HG02870 (cell line): ENCODE data around the gene TJP1.
"Not testable (repeated sequence)": the region's sequence is repeated elsewhere in the genome, so short reads cannot be mapped to it uniquely, and the experiment has no call there.

Experiments
- ATAC-seq: cut with Tn5 transposase; IDR thresholded peaks from one replicate; pipeline ENCODE4 v1.9.1; 2021; ENCODE audit warnings: mild to moderate bottlenecking, moderate library complexity; ENCODE audit not compliant: unreplicated experiment

The TJP1 gene

GRCh38 chr15:29685156-29686078 is 136.9 kb downstream of the TJP1 start:
- no peak for ATAC-seq

DNA sequence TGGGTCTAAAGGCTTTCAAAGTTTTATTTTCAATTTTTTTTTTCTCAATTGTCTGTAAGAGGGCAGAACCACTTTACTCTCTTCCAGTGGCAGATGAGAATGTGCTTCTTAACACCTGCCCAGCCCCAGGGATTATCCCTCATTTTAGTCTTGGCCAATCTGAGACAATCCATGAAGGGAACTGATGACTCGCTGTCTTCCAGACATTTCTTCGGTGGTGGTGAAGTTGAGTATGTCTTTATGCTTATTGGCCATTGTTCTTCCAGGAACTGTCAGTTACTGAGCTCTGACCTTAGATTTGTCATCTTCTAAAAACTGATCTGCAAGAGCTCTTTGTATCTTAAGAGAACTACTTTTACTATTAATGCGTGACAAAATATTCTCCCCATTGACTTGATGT is 139.5 kb downstream of the TJP1 start:
- ATAC-seq = no peak

GRCh38 chr15:29682361-29682760 is 139.9 kb downstream of the TJP1 start:
- ATAC-seq = no peak

DNA sequence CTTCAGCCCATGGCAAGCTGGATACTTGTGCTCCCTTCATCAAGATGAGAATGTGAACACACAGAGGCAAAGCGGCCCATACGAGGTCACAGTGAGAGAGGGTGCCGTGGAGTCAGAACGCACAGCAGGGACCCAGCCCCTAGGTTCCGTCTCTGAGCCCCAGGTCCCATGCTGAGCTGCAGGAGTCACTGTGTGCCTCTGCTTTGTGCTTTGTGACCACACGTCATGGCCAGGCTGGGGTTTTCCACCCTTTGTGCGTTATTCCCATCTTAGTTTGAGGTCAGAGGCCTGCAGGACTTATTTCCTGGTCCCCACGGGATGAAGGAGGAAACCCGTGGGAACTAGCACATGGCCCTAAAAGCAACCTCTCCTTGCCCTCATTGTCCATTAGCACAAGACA is 140.3 kb downstream of the TJP1 start:
- no peak for ATAC-seq

DNA sequence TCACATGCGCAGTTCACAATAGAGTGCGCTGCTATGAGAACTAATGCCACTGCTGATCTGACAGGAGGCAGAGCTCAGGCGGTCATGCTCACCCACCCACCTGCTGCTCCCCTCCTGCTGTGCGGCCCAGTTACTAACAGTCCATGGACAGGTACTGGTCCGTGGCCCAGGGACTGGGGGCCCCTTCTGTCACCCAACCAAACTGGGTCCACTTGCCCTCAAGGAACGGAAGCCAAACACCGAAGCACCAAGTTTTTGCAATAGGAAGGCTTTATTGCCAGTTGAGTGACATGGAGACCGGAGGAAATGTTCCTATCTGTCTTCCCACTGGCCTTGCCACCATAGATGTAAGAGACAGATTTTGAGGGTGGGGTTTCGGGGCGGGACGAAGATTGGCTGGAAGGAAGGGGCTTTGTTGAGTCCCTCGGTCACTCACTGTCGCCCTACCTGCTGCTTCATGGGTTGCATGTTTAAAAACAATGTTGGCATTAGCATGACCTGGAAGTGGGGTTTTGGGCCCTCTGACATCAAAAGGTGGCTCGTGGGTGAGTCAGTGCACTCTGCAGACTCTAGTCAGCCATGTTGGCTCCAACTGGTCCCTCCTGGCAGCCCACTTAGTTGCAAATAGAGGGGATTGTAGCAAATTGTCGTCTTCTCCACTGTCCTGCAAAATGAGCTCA is 141.0 kb downstream of the TJP1 start:
- no peak for ATAC-seq

DNA sequence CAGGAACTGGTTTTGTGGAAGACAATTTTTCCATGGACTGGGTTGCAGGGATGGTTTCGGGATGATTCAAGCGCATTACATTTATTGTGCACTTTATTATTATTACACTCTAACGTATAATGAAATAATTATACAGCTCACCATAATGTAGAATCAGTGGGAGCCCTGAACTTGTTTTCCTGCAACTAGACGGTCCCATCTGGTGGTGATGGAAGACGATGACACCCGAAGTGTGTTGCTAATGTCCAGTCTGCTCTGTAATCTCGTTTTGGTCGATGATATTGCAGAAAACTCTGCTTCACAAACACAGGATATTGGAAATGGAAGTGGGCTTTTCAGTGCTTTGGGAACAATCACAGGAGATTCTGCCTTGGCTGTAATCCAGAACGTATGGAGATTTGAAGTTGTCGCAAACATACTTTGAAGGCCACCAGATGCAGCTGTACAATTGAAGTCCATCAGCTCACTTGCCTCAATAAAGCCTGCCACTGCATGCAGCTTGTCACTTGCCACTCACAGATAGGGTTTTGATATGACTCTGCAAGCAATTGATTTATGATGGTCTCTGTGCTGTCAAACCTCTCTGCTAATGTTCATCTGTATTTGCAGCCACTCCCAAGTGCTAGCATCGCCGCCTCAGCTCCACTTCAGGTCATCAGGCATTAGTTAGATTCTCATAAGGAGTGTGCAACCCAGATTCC is 141.7 kb downstream of the TJP1 start:
- no peak for ATAC-seq

GRCh38 chr15:29678504-29679034 is 143.7 kb downstream of the TJP1 start:
- ATAC-seq = no peak

- ATAC-seq = no peak
Measured at GRCh38 chr15:29677871-29678461, 144.3 kb downstream of the TJP1 start.

DNA sequence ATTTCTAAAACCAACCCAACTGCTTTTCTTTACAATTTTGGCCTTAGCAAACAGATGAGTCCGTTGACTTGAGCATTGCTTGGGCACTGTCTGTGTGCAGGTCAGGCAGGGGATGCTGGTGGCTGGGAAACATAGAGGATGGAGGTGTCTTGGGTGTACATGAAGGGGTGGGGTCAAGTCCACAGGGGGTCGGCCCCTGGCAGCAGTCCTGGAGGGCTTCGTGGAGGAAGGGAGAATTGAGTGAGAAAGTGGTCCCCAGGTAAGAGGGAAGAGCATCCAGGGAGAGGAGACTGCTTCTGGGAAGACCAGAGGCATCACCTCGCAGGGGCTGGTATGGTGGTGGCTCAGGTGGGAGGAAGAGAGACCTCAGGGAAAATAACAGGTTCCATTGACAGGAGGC is 144.8 kb downstream of the TJP1 start:
- ATAC-seq = no peak

DNA sequence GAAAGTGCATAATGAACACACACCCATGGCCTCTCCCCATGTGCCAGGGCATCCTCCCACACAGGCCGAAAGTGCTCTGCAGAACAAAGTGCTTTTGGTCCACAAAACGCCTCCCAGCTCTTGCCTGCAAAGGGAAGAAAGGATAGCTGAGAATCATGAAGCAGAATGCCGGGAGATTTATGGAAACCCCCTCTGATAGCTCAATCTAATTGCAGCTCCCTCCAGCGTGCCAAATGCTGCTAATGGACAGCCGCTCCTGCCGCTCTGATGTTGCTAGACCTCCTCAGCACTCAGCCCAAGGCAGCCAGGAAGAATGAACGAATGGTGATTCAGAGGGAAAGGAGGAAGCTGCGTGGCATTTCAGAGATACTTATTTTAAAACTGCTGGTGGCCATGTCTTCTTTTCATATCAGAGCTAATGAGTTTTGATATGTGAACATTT is 145.3 kb downstream of the TJP1 start:
- no peak for ATAC-seq

- ATAC-seq = not testable (repeated sequence)
Measured at GRCh38 chr15:29676374-29676960, 145.8 kb downstream of the TJP1 start.

DNA sequence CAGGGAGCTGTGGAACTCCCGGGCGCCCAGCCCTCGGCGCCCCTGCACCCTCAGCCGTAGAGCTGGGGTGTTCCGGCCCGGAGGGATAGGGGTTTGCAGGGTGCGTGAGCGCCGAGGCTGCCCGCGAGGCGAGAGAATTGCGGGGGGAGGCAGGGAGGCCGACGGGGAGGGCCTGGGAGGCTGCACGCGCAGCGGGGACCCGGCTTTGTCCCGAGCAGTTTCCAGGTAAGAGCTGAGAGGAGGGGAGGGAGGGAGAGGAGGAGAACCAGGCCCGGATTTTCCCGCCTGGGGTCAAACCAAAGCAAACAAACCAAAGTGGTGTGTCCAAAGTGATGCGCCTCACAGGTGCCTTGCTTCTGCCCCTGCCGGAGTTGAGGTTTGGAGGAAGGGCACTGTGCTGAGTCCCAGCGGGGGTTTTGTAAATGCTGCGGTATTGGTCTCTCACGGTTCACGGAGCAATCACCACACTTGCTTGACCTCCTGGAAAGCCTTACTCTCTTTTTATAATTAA is 146.4 kb downstream of the TJP1 start:
- no peak for ATAC-seq

DNA sequence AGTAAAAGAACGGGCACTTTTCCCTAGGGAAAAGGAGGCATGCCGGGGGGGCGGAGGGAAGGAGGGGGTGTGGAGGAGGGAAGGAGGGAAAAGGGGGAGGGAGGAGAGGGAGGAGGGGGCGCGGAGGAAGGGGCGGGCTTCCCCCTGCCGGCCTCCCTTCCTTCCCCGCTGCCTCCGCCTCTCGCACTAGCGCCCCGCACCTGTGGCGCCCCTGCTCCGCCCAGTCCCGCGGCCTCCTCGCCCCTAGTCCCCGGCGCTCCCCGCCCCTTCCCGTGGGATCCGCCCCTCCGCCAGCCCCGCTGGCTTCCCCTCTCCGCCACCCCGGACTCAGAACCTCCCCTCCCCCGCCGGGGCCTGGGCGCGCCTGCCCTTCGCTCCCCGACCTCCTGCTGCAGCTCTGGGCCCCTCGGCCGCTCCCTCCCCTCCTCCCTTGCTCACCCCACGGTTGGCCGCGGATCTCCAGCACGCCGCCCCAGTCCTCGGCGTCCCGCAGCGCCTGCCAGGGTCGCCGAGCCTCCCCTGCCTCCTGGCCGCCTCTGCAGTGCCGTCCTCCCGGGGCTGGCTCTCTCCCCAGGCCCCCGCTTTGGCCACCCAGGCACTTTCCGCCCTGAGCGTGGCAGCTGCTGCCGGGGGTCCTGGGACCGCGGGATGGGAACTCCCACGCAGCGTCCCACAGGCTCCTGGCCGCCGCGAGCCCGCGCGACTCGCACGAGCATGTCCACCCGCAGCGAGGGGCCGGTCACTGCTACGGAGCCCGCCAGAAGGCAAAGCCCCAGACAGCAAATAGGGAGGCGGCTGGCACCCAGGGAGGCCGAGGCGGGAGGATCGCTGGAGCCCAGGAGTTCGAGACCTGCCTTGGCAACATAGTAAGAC is 147.4 kb downstream of the TJP1 start:
- ATAC-seq = no peak

DNA sequence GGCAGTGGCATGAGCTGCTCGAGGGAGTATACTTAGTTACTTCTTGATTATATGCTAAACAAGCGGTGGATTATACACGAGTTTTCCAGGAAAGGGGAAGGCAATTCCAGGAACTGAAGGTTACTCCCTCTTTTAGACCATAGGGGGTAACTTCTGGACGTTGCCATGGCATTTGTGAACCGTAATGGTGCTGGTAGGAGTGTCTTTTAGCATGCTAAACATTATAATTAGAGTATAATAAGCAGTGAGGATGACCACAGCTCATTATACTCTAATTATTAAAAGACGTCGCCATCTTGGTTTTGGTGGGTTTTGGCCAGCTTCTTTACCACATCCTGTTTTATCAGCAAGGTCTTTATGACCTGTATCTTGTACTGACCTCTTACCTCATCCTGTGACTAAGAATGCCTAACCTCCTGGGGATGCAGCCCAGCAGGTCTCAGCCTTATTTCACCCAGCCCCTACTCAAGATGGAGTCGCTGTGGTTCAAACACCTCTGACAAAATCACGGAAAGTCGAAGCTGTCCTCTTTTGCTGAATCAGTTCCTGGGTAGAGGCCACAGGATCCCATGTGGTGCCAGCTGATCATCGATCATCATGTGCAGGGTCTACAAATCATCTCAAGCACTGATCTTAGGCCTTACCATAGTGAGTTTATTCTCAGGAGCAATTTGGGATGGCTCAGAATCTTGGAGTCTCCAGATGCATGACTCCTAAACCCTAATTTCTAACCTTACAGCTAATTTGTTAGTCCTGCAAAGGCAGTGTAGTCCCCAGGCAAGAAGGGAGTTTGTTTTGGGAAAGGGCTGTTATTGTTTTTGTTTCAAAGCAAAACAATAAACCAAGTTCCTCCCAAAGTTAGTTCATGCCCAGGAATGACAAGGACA is 149.1 kb downstream of the TJP1 start:
- ATAC-seq = no peak

GRCh38 chr15:29672446-29672845 is 149.8 kb downstream of the TJP1 start:
- ATAC-seq = no peak

GRCh38 chr15:29672046-29672445 is 150.2 kb downstream of the TJP1 start:
- not testable (repeated sequence) for ATAC-seq

- ATAC-seq = no peak
Measured at GRCh38 chr15:29670998-29671981, 151.0 kb downstream of the TJP1 start.
